Loucy (cell line): ENCODE measurements around the gene ACTN1.

Experiments
- H2AFZ ChIP-seq: fragments of 200-600 bp; sonication (generic); 2 replicates; pipeline ENCODE4 v1.6.0; 2016; ENCODE audit warnings: antibody characterized with exemption, mild to moderate bottlenecking, low read length, moderate library complexity
- H3F3A ChIP-seq: fragments of 200-600 bp; 2 replicates; pipeline ENCODE4 v1.6.0; 2016; ENCODE audit warnings: antibody characterized with exemption, low read depth, mild to moderate bottlenecking
- H3K27me3 ChIP-seq: fragments of 200-600 bp; sonication (generic); 2 replicates; pipeline ENCODE4 v1.6.1; 2014; ENCODE audit warnings: low read length, mild to moderate bottlenecking; ENCODE audit not compliant: insufficient read depth, poor library complexity, severe bottlenecking
- H3K36me3 ChIP-seq: fragments of 200-600 bp; sonication (generic); 2 replicates; pipeline ENCODE4 v1.6.1; 2016; ENCODE audit warnings: low read length; ENCODE audit not compliant: insufficient read depth
- H3K4me1 ChIP-seq: fragments of 200-600 bp; sonication (generic); 2 replicates; pipeline ENCODE4 v1.5.1; 2014; ENCODE audit warnings: low read length, mild to moderate bottlenecking; ENCODE audit not compliant: insufficient read depth, poor library complexity, severe bottlenecking
- H3K4me2 ChIP-seq: fragments of 200-600 bp; sonication (generic); 2 replicates; pipeline ENCODE4 v1.6.0; 2014; ENCODE audit warnings: antibody characterized with exemption, low read length, low read depth, mild to moderate bottlenecking; ENCODE audit not compliant: poor library complexity, severe bottlenecking
- H3K4me3 ChIP-seq: fragments of 200-600 bp; sonication (generic); 2 replicates; pipeline ENCODE4 v1.5.1; 2014; ENCODE audit warnings: low read length, mild to moderate bottlenecking, mixed read lengths; ENCODE audit not compliant: poor library complexity, severe bottlenecking
- H3K79me2 ChIP-seq: fragments of 200-600 bp; sonication (generic); 2 replicates; pipeline ENCODE4 v1.6.1; 2014; ENCODE audit warnings: low read length; ENCODE audit not compliant: insufficient read depth
- H3K9ac ChIP-seq: fragments of 200-600 bp; sonication (generic); 2 replicates; pipeline ENCODE4 v1.6.0; 2014; ENCODE audit warnings: mild to moderate bottlenecking, low read depth, low read length, moderate library complexity; ENCODE audit not compliant: poor library complexity, severe bottlenecking
- H3K9me2 ChIP-seq: fragments of 200-600 bp; sonication (generic); replicated peaks from 2 replicates; pipeline ENCODE4 v1.6.1; 2016; ENCODE audit warnings: low read depth, low read length, mixed read lengths
- H3K9me3 ChIP-seq: fragments of 200-600 bp; sonication (generic); 2 replicates; pipeline ENCODE4 v1.6.1; 2014; ENCODE audit warnings: mild to moderate bottlenecking, antibody characterized with exemption, low read length, low read depth; ENCODE audit not compliant: insufficient read depth
- H4K20me1 ChIP-seq: fragments of 200-600 bp; sonication (generic); 2 replicates; pipeline ENCODE4 v1.6.0; 2014; ENCODE audit warnings: antibody characterized with exemption, low read length, mild to moderate bottlenecking; ENCODE audit not compliant: insufficient read depth, poor library complexity, severe bottlenecking
- EZH2phosphoT487 ChIP-seq: fragments of 200-600 bp; IDR thresholded peaks from 2 replicates; pipeline ENCODE4 v1.6.1; 2018; ENCODE audit warnings: antibody characterized with exemption, mild to moderate bottlenecking, moderate library complexity, borderline replicate concordance
- TF ChIP-seq, protein P1 (sequence below): fragments of 200-600 bp; sonication (generic); conservative IDR thresholded peaks from 2 replicates; pipeline ENCODE4 v1.5.1; 2014; ENCODE audit warnings: mild to moderate bottlenecking, antibody characterized with exemption, low read length

ACTN1 gene

DNA sequence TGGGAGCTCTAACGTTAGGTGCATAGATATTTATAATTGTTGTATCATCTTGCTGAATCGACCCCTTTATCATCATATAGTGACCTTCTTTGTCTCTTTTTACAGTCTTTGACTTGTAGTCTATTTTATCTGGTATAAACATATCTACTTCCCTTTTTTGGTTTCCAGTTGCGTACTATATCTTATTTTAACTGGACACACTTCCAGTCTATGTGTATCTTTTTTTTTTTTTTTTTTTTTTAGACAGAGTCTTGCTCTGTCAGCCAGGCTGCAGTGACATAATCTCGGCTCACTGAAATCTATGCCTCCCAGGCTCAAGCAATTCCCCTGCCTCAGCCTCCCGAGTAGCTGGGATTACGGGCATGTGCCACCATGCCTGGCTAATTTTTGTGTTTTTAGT, 144.3 kb downstream of the ACTN1 start:
- Histone ChIP-seq H3F3A (0 out of 2 replicates have a peak, but pooled peaks cover 5% of the 10 kb centered on the region), H3K9ac (no peak overlapping the region), H3K4me2 (no peak overlapping the region), H3K4me1 (no peaks in the 10 kb centered on the region), H3K9me2 (no peaks in the 10 kb centered on the region), H3K27me3 (no peaks in the 10 kb centered on the region), H3K4me3 (no peak overlapping the region), H2AFZ (no peak overlapping the region), H3K79me2 (no peaks in the 10 kb centered on the region), H4K20me1 (no peaks in the 10 kb centered on the region), H3K9me3 (peaks cover 36% of the 10 kb centered on the region; the same call in 1 of the 2 replicates), H3K36me3 (no peaks in the 10 kb centered on the region)
- TF ChIP-seq EZH2phosphoT487 = no peak
- TF ChIP-seq, protein P1, sequence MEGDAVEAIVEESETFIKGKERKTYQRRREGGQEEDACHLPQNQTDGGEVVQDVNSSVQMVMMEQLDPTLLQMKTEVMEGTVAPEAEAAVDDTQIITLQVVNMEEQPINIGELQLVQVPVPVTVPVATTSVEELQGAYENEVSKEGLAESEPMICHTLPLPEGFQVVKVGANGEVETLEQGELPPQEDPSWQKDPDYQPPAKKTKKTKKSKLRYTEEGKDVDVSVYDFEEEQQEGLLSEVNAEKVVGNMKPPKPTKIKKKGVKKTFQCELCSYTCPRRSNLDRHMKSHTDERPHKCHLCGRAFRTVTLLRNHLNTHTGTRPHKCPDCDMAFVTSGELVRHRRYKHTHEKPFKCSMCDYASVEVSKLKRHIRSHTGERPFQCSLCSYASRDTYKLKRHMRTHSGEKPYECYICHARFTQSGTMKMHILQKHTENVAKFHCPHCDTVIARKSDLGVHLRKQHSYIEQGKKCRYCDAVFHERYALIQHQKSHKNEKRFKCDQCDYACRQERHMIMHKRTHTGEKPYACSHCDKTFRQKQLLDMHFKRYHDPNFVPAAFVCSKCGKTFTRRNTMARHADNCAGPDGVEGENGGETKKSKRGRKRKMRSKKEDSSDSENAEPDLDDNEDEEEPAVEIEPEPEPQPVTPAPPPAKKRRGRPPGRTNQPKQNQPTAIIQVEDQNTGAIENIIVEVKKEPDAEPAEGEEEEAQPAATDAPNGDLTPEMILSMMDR = no peak

DNA sequence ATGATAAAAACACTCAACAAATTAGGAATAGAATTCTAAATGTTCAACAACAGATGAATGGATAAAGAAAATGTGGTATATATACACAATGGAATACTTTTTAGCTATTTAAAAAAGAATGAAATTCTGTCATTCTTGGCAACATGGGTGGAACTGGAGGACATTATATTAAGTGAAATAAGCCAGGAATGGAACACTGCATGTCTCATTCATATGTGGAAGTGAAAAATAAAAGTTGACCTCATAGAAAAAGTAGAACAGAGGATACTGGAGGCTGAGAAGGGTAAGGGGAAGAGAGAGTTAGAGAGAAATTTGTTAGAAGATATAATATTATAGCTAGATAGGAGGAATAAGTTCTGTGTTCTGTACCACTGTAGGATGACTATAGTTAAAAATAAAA, 150.4 kb downstream of the ACTN1 start:
- H3F3A ChIP-seq = no peaks in the 10 kb centered on the region
- TF ChIP-seq, protein P1 = no peak
- H3K27me3 ChIP-seq = no peaks in the 10 kb centered on the region
- H3K9me2 ChIP-seq = no peaks in the 10 kb centered on the region
- no peak overlapping the region for H3K9ac ChIP-seq
- H3K9me3 ChIP-seq = peaks cover under 1% of the 10 kb centered on the region; the same call in 1 of the 2 replicates
- no peak overlapping the region for H3K4me2 ChIP-seq
- no peak overlapping the region for H3K4me3 ChIP-seq
- no peaks in the 10 kb centered on the region for H3K36me3 ChIP-seq
- peaks cover 4% of the 10 kb centered on the region for H3K4me1 ChIP-seq
- no peak overlapping the region for H2AFZ ChIP-seq
- H4K20me1 ChIP-seq = no peaks in the 10 kb centered on the region
- no peaks in the 10 kb centered on the region for H3K79me2 ChIP-seq

DNA sequence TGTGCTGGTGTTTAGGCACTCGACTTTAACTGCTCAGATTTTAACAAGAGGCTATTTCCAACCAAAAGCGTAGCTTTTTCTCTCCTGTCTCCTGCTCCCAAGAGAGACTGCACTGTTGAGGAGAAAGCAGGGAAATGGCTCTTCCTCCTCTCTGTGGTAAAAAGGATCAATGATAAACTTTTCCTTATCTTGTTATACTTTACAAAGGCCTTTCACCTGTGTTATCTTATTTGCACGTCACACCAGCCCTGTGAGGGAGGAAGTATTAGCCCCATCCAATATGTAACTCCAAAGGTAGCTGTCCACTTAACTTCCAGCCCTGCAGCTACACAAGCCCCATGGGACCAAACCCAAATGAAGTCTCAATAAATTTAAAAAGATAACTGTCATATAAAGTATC, 153.4 kb downstream of the ACTN1 start:
- no peak overlapping the region for H3K4me2 ChIP-seq
- TF ChIP-seq, protein P1 = no peak
- H2AFZ ChIP-seq = no peak overlapping the region
- peaks cover 24% of the 10 kb centered on the region for H3K4me1 ChIP-seq
- H4K20me1 ChIP-seq = no peaks in the 10 kb centered on the region
- H3K4me3 ChIP-seq = no peak overlapping the region
- H3K36me3 ChIP-seq = no peaks in the 10 kb centered on the region
- no peak overlapping the region for H3K9ac ChIP-seq
- no peaks in the 10 kb centered on the region for H3K27me3 ChIP-seq
- H3K79me2 ChIP-seq = no peaks in the 10 kb centered on the region
- no peaks in the 10 kb centered on the region for H3F3A ChIP-seq
- no peaks in the 10 kb centered on the region for H3K9me2 ChIP-seq
- H3K9me3 ChIP-seq = no peaks in the 10 kb centered on the region
